A549 (cell line): Measurements from ENCODE around the gene MBP.

Experiments used
- CTCF ChIP-seq: fragments of >200 bp; sonication (Bioruptor Twin); formaldehyde crosslinking; IDR thresholded peaks from 3 replicates; pipeline ENCODE4 v1.5.1; 2016
- EP300 ChIP-seq, 2 experiments: fragments of >200 bp; sonication (Bioruptor Twin); formaldehyde crosslinking; IDR thresholded peaks; 2 replicates in 1 of 2; 3 replicates in 1 of 2; pipeline ENCODE4 v1.6.1; 2016 to 2017
- KDM1A ChIP-seq: fragments of 200-600 bp; sonication (generic); IDR thresholded peaks from 2 replicates; pipeline ENCODE4 v1.6.1; 2016; ENCODE audit warnings: low read depth, mild to moderate bottlenecking
- MAX ChIP-seq: IDR thresholded peaks from 2 replicates; pipeline ENCODE4 v1.6.1; 2012
- MYC ChIP-seq: IDR thresholded peaks from 2 replicates; pipeline ENCODE4 v1.6.1; 2012; ENCODE audit warnings: mild to moderate bottlenecking, inconsistent platforms, low read length, improper control_type of control experiment, borderline replicate concordance
- NPAS2 ChIP-seq: fragments of 250-450 bp; sonication (Bioruptor Pico); IDR thresholded peaks from 2 replicates; pipeline ENCODE4 v1.8.0; 2022; ENCODE audit warnings: mild to moderate bottlenecking, moderate library complexity, borderline replicate concordance
- ZC3H11A ChIP-seq: fragments of 450-650 bp; IDR thresholded peaks from 2 replicates; pipeline ENCODE4 v1.6.1; 2014; ENCODE audit warnings: antibody characterized with exemption, mild to moderate bottlenecking

- TF ChIP-seq MAX (no peak), KDM1A (no peak), CTCF (no peak), ZC3H11A (no peak), EP300 (IDR thresholded peaks at IDR 0.05) (no peak), NPAS2 (CRISPR knock-in tag) (no peak), MYC (no peak)
Measured at GRCh38 chr18:76993573-76993972, 139.0 kb downstream of the MBP start.
